ENCODE measurements around the gene SPATA2L.

DNA sequence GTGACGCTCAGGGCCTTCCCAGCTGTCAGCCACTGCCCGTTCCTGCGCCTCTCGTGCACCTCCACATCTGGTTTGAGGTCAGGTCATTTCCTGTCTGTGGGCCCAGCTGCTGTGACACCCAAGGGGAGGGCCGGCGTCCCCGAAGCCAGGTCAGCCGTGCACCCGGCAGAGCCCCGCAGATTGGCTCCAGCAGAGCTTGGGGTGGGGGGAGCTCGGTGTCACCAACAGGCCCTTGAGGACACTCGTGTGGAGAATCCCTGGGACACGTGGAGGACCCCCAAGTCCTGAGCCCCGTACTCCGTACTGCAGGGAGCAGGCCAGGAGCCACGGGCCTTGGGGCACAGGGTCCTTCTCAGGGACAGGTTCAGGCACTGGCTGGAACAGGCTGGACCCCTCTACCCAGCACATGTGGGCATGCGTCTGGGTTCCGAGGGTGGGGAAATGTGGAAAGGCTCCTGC, 4.8 kb downstream of the SPATA2L start:
- TF ChIP-seq SIN3A (IDR thresholded peaks at IDR 0.05; ENCODE audit: borderline replicate concordance, insufficient read depth, low read length): no peak
- no peak; the same call in 1 of the 2 replicates for TF ChIP-seq POLR2AphosphoS5 (IDR thresholded peaks at IDR 0.05; ENCODE audit: low read depth, low read length)
- TF ChIP-seq, protein P1, sequence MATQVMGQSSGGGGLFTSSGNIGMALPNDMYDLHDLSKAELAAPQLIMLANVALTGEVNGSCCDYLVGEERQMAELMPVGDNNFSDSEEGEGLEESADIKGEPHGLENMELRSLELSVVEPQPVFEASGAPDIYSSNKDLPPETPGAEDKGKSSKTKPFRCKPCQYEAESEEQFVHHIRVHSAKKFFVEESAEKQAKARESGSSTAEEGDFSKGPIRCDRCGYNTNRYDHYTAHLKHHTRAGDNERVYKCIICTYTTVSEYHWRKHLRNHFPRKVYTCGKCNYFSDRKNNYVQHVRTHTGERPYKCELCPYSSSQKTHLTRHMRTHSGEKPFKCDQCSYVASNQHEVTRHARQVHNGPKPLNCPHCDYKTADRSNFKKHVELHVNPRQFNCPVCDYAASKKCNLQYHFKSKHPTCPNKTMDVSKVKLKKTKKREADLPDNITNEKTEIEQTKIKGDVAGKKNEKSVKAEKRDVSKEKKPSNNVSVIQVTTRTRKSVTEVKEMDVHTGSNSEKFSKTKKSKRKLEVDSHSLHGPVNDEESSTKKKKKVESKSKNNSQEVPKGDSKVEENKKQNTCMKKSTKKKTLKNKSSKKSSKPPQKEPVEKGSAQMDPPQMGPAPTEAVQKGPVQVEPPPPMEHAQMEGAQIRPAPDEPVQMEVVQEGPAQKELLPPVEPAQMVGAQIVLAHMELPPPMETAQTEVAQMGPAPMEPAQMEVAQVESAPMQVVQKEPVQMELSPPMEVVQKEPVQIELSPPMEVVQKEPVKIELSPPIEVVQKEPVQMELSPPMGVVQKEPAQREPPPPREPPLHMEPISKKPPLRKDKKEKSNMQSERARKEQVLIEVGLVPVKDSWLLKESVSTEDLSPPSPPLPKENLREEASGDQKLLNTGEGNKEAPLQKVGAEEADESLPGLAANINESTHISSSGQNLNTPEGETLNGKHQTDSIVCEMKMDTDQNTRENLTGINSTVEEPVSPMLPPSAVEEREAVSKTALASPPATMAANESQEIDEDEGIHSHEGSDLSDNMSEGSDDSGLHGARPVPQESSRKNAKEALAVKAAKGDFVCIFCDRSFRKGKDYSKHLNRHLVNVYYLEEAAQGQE (IDR thresholded peaks at IDR 0.05; ENCODE audit: insufficient read depth in 1 of 2, low read depth in 2 of 2, low read length in 2 of 2): no peak
- no peak for TF ChIP-seq TAF1 (IDR thresholded peaks at IDR 0.05; ENCODE audit: borderline replicate concordance, insufficient read depth, low read length)
- TF ChIP-seq FOXP2 (optimal IDR thresholded peaks at IDR 0.05; ENCODE audit: borderline replicate concordance, extremely low read depth, extremely low read length, insufficient read depth): no peak

All from PFSK-1 (cell line).